HG02885 (cell line): ENCODE data around the gene MPPED2.
A peak's percentile ranks its signal among the peaks of the same experiment; 100 is the strongest.

Experiments
- ATAC-seq: cut with Tn5 transposase; IDR thresholded peaks from one replicate; pipeline ENCODE4 v1.9.1; 2021; ENCODE audit warnings: mild to moderate bottlenecking; ENCODE audit not compliant: unreplicated experiment, poor library complexity

Gene MPPED2

DNA sequence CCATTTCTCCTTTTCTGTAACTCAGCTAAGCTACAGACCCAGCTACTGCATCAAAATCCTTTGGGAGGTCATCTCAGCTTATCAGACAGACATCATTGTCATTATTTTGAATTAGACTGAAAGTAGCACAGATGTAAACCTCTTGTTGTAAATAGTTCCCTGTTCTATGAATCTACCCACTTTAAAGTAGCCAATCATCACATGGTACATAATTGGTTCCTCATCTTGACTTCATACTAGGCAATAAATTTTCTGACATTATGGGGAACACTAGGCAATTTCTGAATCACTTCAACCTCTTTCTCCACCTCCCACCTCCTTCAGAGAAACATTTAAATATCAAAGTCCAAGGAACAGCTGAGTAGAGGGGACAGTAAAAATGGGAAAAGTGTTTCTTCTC, 47.9 kb downstream of the MPPED2 start:
- ATAC-seq: no peak

DNA sequence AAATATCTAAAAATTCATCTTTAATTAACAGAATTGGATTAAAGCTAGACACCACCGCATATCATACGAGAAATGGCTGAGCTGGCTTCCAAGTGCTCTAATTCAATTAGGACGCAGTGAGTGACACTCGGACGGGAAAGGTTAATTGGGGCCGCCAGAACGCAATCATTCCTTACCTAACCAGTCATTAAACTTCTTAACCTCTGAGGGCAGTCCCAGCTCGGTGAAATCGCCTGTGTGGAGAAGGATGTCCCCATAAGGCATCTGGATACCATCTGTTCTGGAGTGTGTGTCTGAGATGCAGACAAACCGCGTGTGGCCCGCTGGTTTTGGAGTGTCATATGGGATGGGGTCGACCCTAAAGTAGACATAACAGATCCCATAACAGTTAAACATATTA, 50.3 kb downstream of the MPPED2 start:
- ATAC-seq: no peak

DNA sequence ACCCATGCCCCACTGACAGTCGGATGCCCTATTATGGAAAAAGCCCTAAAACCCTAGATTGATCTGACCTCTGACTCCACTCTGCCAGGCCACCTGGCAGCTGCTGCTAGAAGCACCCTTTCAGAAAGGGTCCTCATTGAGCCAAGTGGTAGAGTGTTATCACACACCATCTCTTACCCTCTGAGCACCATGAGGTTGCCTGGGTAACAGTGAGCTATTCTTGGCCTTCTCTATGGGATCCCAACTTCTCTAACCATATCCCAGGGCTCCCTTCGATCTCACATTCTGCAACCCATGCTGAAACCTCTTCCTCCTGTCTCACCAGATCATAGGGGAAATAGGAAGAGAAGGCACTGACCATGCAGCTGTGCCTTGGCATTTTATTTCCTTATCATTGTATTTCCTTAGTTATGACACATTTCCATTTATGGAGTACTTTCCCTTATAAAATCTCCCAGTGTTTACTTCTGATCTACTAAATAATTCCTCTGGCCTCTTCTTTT, 52.7 kb downstream of the MPPED2 start:
- no peak for ATAC-seq

DNA sequence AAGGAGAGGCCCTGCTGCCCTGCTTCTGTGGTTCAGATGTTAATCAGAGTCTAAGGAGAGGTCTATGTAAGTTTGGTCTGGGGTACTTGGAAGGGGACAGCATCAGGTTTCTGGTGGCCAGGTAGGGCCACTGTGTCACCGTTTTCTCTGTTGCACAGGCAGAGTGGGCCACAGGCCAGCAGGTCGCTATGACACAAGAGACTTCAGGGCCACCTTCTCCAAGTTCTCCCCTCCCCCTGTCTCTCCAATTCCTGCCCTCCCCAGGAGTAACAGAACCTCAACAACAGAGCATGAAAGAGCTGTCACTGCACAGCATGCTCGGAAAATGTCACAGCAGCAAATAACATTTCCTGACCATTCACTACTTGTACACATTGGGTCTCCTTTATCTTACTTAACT, 58.6 kb downstream of the MPPED2 start:
- ATAC-seq: no peak

DNA sequence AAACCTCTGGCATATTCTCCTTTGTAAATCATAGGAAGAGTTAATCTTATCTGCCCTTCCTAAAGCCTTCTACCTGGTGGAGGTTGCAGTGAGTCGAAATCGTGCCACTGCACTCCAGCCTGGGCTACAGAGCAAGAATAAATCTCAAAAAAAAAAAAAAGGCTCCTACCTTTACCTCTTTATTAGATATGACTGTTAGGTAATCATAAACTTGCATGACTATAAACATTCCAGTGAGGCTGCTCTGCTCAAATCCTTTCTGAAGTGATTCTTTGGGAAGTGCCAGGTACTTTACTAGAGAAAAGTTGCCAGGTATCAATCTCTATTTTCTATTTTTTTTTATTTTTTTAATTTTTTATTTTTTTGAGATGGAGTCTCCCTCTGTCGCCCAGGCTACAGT, 59.6 kb downstream of the MPPED2 start:
- ATAC-seq: no peak

DNA sequence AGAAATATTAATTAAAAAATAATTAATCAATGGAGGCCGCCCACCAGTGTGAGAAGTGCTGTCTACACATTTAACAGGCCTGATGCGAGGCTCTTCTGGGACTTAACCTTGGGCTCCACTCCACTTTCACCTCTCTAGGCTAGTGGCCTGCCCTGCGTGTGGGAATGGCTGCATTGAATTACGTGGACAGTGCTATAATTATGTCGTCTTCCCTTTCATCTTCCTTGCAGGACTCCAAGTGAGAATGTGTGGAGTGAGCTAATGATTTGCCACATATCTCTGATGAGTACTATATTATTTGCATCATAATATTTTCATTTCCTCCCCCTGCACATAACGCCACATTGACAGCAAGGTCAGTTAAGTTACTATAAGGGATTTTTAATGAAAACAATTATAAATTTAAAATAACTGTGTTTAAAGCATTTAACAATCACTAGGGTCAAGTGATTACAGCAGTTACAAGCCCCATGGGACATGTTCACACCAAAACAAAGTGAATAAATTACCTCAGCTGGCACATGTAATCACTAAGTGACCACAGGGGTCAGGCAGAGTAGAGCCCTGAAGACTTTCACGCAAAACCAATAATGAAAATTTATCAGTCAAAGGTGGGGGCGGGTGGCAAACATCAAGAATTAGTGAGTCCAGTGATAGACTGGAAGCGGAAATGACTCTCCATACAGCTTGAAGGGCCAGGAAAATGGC, 63.5 kb downstream of the MPPED2 start:
- no peak for ATAC-seq

DNA sequence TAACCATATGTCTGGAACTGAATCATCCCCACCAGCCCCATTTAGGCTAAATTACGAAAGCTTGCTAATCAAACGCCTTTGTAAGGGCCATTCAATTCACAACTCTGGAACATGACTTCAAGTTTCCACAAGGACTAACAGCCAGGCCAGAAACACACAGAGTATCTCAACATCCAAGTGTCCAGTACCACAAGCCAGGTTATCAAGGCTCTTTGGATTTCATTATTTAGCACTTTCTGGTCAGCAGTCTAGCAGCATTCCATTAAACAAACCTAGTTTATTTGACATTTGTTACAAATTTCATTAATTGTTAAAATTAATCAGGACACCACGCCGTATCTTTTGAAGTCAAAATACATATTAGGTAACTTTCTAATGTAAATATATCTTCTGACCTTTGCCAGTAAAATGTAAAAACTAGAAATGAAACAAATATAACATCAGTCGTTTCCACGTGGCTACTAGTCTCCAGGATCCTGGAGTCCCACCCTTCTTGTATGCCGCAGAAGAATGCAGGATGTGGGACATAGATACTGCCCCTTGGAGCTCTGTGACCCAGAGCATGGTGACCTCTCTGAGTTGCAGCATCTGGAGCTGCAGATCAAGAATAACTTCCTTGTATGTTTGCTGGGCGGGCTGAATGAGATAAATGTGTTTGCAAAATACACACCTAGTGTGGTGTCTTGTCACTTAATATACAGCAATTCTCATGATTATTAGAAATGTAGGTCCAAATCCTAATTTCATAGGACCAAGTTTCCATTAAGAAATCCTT, 64.7 kb downstream of the MPPED2 start:
- no peak for ATAC-seq

DNA sequence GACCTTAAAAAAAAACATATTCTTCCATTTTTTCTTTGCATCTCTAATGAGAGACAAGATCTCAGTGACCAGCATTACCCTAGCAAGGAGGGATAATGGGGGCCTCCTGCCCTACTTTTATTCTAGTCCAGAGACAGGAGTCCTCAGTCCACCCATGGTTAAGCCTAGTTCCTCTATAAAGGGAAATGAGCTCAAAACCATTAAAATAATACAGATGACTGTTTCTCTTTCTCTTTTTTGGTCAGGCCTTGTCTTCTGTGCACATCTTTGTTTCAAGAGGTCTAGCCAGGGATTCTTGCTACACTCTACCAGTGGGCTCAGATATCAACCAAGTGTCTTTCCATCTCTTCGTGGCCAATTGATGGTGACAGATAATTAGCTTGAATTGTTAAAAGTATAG, 73.1 kb downstream of the MPPED2 start:
- no peak for ATAC-seq

DNA sequence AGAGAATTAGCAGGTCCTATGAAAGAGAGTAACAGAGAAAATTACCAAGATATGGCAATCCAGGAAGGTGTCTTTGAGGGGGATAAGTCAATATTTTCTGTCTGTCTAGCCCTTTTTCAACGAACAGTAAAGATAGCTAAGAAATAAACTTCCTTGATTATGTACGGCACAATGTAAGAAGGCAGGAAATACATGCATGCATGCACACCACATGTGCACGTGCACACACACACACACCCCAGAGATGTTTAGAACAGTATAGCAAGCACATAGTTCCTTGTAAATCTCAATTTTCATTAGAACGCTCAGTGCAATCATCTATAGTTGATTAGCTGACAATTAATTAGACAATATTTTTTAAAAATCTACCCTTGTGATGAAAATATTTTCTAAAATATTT, 74.7 kb downstream of the MPPED2 start:
- ATAC-seq: no peak

DNA sequence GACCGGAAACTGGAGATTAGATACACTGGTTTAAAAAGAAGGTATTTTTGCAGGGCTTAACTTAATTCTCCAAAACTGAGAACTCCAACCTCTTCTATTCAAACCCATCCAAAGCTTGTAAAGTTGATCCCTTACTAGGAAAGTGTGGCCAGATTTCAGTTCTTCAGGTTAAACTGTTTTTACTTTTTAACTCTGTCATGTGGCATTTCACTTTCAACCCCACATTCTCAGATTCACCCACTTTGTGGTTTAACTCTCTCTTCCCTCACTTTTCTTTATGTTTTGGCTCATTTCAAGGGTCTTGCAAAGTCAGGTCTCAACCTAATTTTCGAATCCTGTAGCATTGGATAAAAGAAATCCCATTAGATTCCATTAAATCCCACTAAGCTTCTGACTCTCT, 75.4 kb downstream of the MPPED2 start:
- ATAC-seq: peak; percentile 60

DNA sequence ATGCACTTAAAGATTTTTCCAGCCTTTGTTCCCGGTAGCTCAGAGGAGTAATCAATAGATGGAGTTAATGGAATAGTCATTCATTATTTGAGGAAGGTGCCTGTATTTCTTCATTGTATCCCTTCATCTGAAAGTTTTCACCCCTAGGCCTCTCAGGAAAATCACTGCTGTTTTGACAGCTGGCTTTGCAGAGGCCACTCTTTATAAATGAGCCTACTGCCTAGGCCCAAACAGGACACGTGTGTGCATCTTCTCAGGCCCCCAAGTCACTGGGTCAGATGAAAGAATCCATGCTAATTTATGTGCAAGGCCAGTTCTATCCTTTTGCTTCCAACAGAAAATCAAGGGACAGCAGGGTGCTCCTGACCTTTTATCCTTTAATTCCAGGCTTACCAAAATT, 76.8 kb downstream of the MPPED2 start:
- ATAC-seq: no peak

DNA sequence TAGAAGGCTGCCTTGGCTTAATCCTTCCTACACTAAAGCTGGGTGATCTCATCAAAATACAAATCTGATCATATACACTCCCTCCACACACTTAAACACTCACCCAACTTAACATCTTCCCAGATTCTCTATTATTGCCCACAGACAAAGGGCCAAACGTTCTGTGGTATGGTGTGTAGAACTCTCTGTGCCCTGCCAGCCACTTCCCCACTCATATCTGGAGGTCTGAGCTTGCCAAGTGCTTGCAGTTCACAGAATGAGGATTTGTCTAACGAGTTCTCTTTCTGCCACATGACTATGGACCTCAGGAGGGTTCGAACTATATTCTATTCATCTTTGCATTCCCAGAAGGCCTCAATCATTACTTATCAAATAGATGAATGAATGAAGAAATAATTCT, 77.6 kb downstream of the MPPED2 start:
- no peak for ATAC-seq

DNA sequence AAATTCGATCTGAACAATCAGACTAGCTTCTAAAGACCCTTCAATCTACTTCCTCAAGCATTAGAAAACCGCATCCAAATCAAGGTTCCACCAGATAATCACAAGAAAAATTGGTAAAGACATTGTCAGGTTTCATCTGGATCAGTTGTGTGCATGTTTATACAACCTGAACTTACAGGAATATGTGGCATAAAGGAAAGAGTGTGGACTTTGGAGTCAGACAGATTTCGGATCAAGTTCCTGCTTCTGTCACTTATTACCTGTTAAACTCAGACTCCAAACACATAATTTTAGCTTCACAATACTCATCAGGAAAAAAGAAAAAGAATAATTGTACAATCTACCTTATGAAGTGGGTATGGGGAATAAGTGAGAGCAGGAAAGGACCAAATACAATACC, 80.5 kb downstream of the MPPED2 start:
- no peak for ATAC-seq

DNA sequence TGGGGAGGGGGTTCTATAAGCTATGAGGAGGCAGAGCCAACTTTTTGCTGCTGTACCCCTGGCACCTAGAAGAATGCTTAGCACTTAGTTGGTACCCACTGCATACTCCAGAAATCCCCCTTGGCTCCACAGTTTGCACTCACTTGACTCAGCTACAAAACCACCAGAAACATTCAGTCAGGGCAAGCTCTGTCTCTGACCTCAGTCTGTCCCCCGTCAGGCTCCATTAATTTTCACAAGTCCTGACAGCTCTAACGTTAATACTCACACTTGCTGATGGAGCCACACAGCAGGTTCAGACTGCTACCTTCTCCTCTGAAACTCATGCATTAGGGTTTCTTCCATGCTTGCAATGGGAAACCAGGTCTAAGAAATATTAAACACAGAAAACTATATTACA, 81.7 kb downstream of the MPPED2 start:
- ATAC-seq: no peak

DNA sequence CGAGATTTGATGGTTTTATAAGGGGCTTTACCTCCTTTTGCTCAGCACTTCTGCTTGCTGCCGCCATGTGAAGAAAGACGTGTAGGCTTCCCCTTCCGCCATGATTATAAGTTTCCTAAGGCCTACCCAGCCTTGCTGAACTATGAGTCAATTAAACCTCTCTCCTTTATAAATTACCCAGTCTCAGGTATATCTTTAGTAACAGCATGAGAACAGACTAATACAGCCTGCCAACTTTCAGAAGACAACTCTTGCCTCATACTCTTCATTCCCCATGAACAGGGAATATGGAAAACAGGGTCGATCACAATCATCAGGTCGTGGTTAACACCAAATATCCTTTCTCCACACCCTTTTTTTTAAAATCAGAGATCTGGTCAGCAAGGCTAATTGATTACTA, 83.0 kb downstream of the MPPED2 start:
- ATAC-seq: no peak

DNA sequence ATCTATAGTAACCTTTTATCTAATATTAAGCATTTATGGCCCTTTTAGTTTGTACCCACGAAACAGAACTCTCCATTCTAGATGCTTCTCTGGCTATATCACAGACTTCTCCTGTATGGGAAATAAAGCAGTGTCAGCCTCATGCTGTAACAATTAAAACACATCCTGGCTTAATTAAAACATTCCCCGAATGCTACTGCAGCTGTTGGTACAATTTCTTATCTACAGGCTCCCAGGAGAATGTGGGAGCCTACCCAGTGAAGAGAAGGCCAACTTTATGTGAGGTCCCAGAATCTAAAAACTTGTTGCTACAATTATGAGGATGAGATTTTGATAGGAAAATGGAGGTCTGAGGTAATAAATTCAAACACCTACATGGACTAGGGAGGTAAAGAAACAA, 83.8 kb downstream of the MPPED2 start:
- no peak for ATAC-seq

DNA sequence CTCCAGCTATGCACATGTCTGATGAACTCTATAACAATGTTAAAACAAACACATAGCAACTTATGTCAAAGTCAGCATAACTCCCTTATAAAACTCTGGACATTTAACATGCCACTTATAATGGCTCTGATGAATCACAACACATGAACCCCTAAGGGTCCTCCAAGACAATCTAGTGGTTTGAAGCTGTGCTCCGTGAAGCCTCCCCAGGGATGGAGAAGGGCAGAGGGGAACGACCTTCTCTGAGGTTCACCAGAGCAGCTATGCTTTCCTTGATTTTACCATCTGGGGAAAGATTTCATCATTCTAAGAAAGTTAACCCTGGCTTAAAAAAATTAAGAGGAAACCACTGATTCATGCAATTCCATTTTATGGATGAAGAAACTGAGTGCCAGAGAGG, 84.4 kb downstream of the MPPED2 start:
- ATAC-seq: no peak

DNA sequence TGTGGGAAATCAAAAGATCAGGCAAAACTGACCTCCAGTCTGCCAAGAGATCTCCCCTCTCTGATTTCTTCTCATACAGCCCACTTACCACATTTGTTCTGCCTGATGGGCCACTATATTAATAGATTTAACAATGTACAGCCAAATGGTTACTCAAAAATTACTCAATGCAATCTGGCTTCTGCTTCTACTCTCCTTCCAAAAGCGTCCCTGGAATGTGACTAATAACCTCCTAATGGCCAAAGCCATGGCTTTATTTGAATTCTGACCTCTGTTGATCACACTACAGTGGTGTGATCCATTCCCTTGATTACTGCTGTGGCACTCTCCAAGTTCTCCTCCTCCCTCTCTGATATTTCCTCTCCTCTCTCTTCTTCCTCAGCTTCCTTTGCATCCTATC, 86.2 kb downstream of the MPPED2 start:
- no peak for ATAC-seq

DNA sequence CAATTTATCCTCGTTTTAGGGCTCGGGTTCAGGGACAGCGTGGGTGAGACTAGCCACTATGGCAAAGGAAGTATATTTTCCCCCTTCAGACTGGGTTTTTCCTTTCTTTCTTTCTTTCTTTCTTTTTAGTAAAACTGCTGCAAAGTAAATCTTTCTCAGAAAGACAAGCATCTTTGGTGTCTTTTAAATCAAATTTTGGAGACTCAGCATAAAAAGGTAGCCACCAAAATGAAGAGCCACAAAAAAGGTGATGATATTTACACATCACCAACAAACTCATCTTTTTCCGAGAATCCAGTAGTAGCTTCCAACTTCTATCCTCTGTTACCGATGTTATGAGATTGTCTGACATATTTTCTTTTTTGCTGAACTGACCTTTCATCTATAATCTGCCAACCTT, 88.6 kb downstream of the MPPED2 start:
- no peak for ATAC-seq

DNA sequence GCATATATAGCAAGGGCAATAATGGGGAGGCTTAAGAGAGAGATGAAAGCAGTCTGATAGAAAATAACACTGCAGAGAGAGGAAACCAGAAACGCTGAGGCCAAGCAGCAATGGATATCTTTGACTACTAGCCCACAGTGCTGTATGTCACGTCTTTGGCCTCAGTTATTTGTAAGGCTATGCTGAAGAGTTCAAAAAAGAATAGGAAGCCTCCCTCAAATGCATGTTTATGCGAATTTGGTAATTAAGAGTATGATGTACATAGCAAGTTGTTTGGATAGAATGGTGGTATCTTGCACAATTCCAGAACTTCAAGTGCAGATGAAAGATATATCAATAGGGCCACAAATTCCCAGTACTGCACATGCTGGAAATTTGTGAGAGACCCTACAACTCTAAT, 89.2 kb downstream of the MPPED2 start:
- ATAC-seq: no peak

DNA sequence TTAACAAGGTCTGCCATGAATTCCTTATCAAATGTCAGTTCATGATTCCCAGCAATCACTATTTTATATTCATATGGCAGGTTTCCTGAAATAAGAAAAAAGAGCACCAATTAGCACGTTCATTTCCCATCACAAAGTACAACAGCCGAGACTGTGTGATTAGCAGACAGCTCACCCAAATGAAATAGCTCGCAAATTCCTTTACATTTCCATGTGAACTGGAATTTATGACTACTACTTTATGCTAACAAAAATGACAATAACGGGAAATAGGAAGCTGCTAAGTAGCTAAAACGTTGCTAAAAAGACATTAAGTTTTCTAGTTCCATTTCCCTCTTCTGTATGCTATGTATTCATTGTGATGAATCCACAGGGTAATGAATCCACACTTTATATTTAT, 90.7 kb downstream of the MPPED2 start:
- no peak for ATAC-seq

DNA sequence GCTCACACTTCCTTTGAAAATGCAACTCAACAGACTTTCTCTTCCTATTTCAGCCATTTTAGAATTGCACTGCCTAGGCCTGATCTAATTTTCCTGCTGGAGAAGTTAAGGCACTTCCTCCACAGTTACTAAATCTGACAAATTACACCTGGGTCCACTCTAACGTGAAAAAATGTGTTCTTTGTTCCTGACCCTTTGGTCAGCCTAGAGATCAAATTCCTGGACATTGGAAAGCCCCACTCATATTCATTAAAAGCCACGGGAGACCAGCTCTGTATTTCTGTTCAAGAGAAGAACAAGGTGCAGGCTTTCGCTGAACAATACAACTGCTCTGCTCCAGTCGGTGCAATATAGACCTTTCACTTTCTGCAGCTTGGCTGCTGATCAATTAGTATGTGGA, 96.6 kb downstream of the MPPED2 start:
- ATAC-seq: no peak
